Measurements from ENCODE around the gene TVP23A. TPM values are rescaled to one million over a fixed set of nuclear protein-coding genes. Genes with fewer than 3 reads are reported as not detected.

The TVP23A gene
- total RNA-seq, 1 experiment from 2014 or later = 3.1 TPM

- Histone ChIP-seq H3K4me1 (ENCODE audit: insufficient read depth, low read length) (no peaks in the 10 kb centered on the region), H3K79me2 (ENCODE audit: insufficient read depth, low read length) (no peaks in the 10 kb centered on the region), H4K20me1 (ENCODE audit: control insufficient read depth, insufficient read depth, insufficient read length) (no peaks in the 10 kb centered on the region), H3T11ph (ENCODE audit: low read length) (no peak overlapping the region), H2BK12ac (ENCODE audit: insufficient read length, low read depth, low read length) (no peak overlapping the region), H3K23ac (ENCODE audit: insufficient read length, low read depth, low read length) (no peak overlapping the region), H4K5ac (ENCODE audit: insufficient read length, low read depth, low read length) (no peak overlapping the region), H3K18ac (ENCODE audit: insufficient read length, low read depth, low read length) (peak overlapping the region; percentile 40), H3K9me3 (ENCODE audit: control insufficient read depth, low read depth, low read length) (no peaks in the 10 kb centered on the region), H2BK120ac (ENCODE audit: low read depth, low read length, poor library complexity, severe bottlenecking) (no peak overlapping the region), H2BK20ac (ENCODE audit: low read depth, low read length, poor library complexity, severe bottlenecking) (no peak overlapping the region), H2BK5ac (ENCODE audit: insufficient read length, low read length) (no peak overlapping the region), H3K14ac (ENCODE audit: insufficient read depth, low read length) (no peak overlapping the region), H3K4ac (ENCODE audit: low read depth, low read length) (no peak overlapping the region), H3K79me1 (ENCODE audit: insufficient read depth, low read depth, low read length, poor library complexity, severe bottlenecking) (no peaks in the 10 kb centered on the region), H4K91ac (ENCODE audit: insufficient read length, low read depth, low read length) (no peak overlapping the region), H3K27ac (ENCODE audit: insufficient read length, low read depth, low read length) (no peak overlapping the region), H2AFZ (ENCODE audit: low read length) (no peak overlapping the region), H3K9ac (ENCODE audit: extremely low read depth, insufficient read length, low read length) (no peak overlapping the region), H3K56ac (ENCODE audit: insufficient read length, low read depth, low read length) (no peak overlapping the region), H3K27me3 (ENCODE audit: insufficient read depth, low read length) (no peaks in the 10 kb centered on the region), H3K4me2 (ENCODE audit: insufficient read depth, insufficient read length, low read length) (no peak overlapping the region), H2AK5ac (ENCODE audit: insufficient read length, low read length) (no peak overlapping the region), H3K23me2 (ENCODE audit: insufficient read length, low read depth, low read length, poor library complexity, severe bottlenecking) (peaks cover 3% of the 10 kb centered on the region), H4K8ac (replicated peaks; ENCODE audit: insufficient read length, low read depth, low read length) (no peak overlapping the region), H2BK15ac (ENCODE audit: low read depth, low read length) (no peak overlapping the region; the same call in 1 of the 2 replicates)
- Mint-ChIP-seq H3K9me3 (peaks cover 0 to 3% of the 10 kb centered on the region in 2 experiments; a peak in 1 of 5 replicates), H3K27me3 (ENCODE audit: low read depth) (peaks cover 9% of the 10 kb centered on the region), H3K4me3 (no peak overlapping the region), H3K4me1 (peaks cover 11 to 19% of the 10 kb centered on the region in 2 experiments), H3K36me3 (ENCODE audit: insufficient read depth in 1 of 3, low read depth in 3 of 3) (no peaks in the 10 kb centered on the region), H3K27ac (no peak overlapping the region)
- no peak for DNase-seq
- WGBS (ENCODE audit: extremely low coverage, insufficient read length, low lambda C conversion rate) = no CpG with 5 or more reads among the region's 10 CpGs
- TF ChIP-seq, protein P1, sequence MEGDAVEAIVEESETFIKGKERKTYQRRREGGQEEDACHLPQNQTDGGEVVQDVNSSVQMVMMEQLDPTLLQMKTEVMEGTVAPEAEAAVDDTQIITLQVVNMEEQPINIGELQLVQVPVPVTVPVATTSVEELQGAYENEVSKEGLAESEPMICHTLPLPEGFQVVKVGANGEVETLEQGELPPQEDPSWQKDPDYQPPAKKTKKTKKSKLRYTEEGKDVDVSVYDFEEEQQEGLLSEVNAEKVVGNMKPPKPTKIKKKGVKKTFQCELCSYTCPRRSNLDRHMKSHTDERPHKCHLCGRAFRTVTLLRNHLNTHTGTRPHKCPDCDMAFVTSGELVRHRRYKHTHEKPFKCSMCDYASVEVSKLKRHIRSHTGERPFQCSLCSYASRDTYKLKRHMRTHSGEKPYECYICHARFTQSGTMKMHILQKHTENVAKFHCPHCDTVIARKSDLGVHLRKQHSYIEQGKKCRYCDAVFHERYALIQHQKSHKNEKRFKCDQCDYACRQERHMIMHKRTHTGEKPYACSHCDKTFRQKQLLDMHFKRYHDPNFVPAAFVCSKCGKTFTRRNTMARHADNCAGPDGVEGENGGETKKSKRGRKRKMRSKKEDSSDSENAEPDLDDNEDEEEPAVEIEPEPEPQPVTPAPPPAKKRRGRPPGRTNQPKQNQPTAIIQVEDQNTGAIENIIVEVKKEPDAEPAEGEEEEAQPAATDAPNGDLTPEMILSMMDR (conservative IDR thresholded peaks at IDR 0.05) = no peak
Observed at GRCh38 chr16:10838621-10839278, 20.2 kb upstream of the TVP23A start.
